Esophagus squamous epithelium (tissue), 4 donors: ENCODE data around the gene C2orf74.

Experiments used
- POLR2A ChIP-seq, 4 donors: fragments of 450-650 bp; IDR thresholded peaks; one replicate each; pipeline ENCODE4 v1.6.1; 2017; ENCODE audit warnings: antibody characterized with exemption in 4 of 4, mild to moderate bottlenecking in 4 of 4, moderate library complexity in 3 of 4
- TF ChIP-seq, protein P1 (sequence below), 6 experiments: fragments of 450-650 bp in 4 of 6; fragments of 200-600 bp in 2 of 6; sonication (generic) in 2 of 6; IDR thresholded peaks; one replicate each; pipeline ENCODE4 v1.5.1; 2016 to 2019; ENCODE audit warnings: antibody characterized with exemption in 6 of 6, mild to moderate bottlenecking in 4 of 6, moderate library complexity in 4 of 6

DNA sequence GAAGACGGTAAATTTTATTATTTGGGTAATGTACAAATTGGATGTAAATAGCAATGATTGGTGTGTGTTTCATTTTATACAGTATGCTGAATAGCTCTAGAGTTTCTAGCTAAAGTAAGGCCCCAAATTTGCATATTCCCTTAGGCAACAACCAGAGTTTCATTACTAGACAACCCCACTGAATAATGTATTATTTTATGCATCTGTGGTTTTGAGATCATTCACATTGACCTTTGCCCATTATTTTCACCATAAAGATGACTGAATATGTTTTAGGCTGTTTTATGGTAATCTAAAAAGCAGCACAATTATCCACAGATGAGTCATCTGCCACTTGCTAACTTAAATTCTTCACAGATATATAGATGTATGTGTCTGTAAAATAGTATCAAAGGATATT lies 44.5 kb upstream of the C2orf74 start:
- TF ChIP-seq, protein P1, sequence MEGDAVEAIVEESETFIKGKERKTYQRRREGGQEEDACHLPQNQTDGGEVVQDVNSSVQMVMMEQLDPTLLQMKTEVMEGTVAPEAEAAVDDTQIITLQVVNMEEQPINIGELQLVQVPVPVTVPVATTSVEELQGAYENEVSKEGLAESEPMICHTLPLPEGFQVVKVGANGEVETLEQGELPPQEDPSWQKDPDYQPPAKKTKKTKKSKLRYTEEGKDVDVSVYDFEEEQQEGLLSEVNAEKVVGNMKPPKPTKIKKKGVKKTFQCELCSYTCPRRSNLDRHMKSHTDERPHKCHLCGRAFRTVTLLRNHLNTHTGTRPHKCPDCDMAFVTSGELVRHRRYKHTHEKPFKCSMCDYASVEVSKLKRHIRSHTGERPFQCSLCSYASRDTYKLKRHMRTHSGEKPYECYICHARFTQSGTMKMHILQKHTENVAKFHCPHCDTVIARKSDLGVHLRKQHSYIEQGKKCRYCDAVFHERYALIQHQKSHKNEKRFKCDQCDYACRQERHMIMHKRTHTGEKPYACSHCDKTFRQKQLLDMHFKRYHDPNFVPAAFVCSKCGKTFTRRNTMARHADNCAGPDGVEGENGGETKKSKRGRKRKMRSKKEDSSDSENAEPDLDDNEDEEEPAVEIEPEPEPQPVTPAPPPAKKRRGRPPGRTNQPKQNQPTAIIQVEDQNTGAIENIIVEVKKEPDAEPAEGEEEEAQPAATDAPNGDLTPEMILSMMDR (IDR thresholded peaks at IDR 0.05) = no peak
- no peak for TF ChIP-seq POLR2A (IDR thresholded peaks at IDR 0.05)
